Endothelial cell of umbilical vein (primary cell): Measurements from ENCODE around the gene FTSJ3. TPM values are rescaled to one million over a fixed set of nuclear protein-coding genes. Genes with fewer than 3 reads are reported as not detected.

ENCODE experiments used
- BruUV-seq: library from RNA; stranded (reverse); fragments of 400-500 nt; replicated peaks from 2 replicates; lab custom pipeline; 2021; lab: Mats Ljungman, UMichigan
- CTCF ChIA-PET: fragments of 300-600, 350-600 bp; sonication (Branson Sonifier 250); formaldehyde crosslinking; loops from one replicate; lab custom pipeline; 2021; ENCODE audit warnings: antibody characterized with exemption, inconsistent platforms; lab: Charles Lee
- POLR2A ChIA-PET: fragments of 300-600, 350-600 bp; sonication (Branson Sonifier 250); formaldehyde crosslinking; loops from one replicate; lab custom pipeline; 2021; ENCODE audit warnings: antibody characterized with exemption, inconsistent platforms; lab: Charles Lee
- DNase-seq: peaks from one replicate; pipeline ENCODE4 v3.0.0-alpha.2; 2011; ENCODE audit warnings: low read depth, low spot score
- FAIRE-seq: peaks from 2 replicates; lab custom pipeline; 2011; peaks lifted over from hg19 to GRCh38; lab: Jason Lieb, UNC
- H2AFZ ChIP-seq: 2 replicates; pipeline ENCODE4 v1.6.0; 2012; ENCODE audit warnings: low read depth, low read length, control low read depth, inconsistent platforms
- H3K27ac ChIP-seq: 2 replicates; pipeline ENCODE4 v1.5.1; 2011; ENCODE audit warnings: low read depth, mild to moderate bottlenecking, control low read depth, low read length, moderate library complexity; ENCODE audit not compliant: insufficient read depth
- H3K27me3 ChIP-seq, 2 experiments: 2 replicates each; pipeline versions ENCODE4 v1.6.0 to v1.6.1; 2011; ENCODE audit warnings: low read length in 2 of 2, mixed read lengths in 1 of 2; ENCODE audit not compliant: control insufficient read depth in 2 of 2, insufficient read depth in 2 of 2
- H3K36me3 ChIP-seq, 2 experiments: 2 replicates in 1 of 2; 3 replicates in 1 of 2; pipeline ENCODE4 v1.5.1; 2011; ENCODE audit warnings: low read length in 2 of 2, mild to moderate bottlenecking in 1 of 2, moderate library complexity in 1 of 2; ENCODE audit not compliant: control insufficient read depth in 2 of 2, insufficient read depth in 2 of 2; ENCODE audit errors: extremely low read depth in 1 of 2
- H3K4me1 ChIP-seq: 3 replicates; pipeline ENCODE4 v1.5.1; 2011; ENCODE audit warnings: mild to moderate bottlenecking, low read length; ENCODE audit not compliant: control insufficient read depth, insufficient read depth; ENCODE audit errors: extremely low read depth
- H3K4me2 ChIP-seq: 2 replicates; pipeline ENCODE4 v1.6.1; 2011; ENCODE audit warnings: low read length, control low read depth, mixed read lengths; ENCODE audit not compliant: insufficient read depth
- H3K4me3 ChIP-seq, 3 experiments: fragments of 200-600 bp in 1 of 3; sonication (generic), shearing (Covaris generic) in 1 of 3; replicated peaks in 1 of 3; 2 replicates each; pipeline ENCODE4 v1.5.1; 2011 to 2016; ENCODE audit warnings: control low read depth in 3 of 3, low read length in 3 of 3, mild to moderate bottlenecking in 2 of 3, inconsistent platforms in 1 of 3, low read depth in 1 of 3, moderate library complexity in 1 of 3; ENCODE audit not compliant: insufficient read depth in 1 of 3
- H3K79me2 ChIP-seq: 2 replicates; pipeline ENCODE4 v1.6.0; 2012; ENCODE audit warnings: low read length, inconsistent platforms; ENCODE audit not compliant: control insufficient read depth, insufficient read depth
- H3K9ac ChIP-seq: replicated peaks from 2 replicates; pipeline ENCODE3; 2011; ENCODE audit warnings: low read length, control low read depth; ENCODE audit not compliant: insufficient read depth; ENCODE audit errors: extremely low read depth
- H3K9me1 ChIP-seq: replicated peaks from 3 replicates; pipeline ENCODE4 v1.6.0; 2011; ENCODE audit warnings: mild to moderate bottlenecking, low read length; ENCODE audit not compliant: control insufficient read depth, insufficient read depth; ENCODE audit errors: extremely low read depth
- H3K9me3 ChIP-seq: replicated peaks from 2 replicates; pipeline ENCODE4 v1.5.1; 2012; ENCODE audit warnings: low read length, inconsistent platforms; ENCODE audit not compliant: control insufficient read depth, insufficient read depth
- H4K20me1 ChIP-seq: replicated peaks from 2 replicates; pipeline ENCODE3; 2011; ENCODE audit warnings: mild to moderate bottlenecking, low read length; ENCODE audit not compliant: control insufficient read depth, insufficient read depth; ENCODE audit errors: extremely low read depth
- CTCF ChIP-seq, 2 donors: IDR thresholded peaks; 1 replicate in 1 of 2; 2 replicates in 1 of 2; pipeline ENCODE4 v1.5.1; 2011; ENCODE audit warnings: low read length in 2 of 2, mild to moderate bottlenecking in 2 of 2, moderate library complexity in 2 of 2, control low read depth in 1 of 2, inconsistent platforms in 1 of 2, low read depth in 1 of 2; ENCODE audit not compliant: insufficient read depth in 1 of 2; ENCODE audit errors: extremely low read depth in 1 of 2
- EZH2 ChIP-seq: IDR thresholded peaks from 2 replicates; pipeline ENCODE4 v1.6.1; 2012; ENCODE audit warnings: borderline replicate concordance, low read depth, mild to moderate bottlenecking, moderate library complexity, low read length, inconsistent platforms; ENCODE audit not compliant: severe bottlenecking
- FOS ChIP-seq: IDR thresholded peaks from 2 replicates; pipeline ENCODE4 v1.6.1; 2011; ENCODE audit warnings: mild to moderate bottlenecking, low read length, moderate library complexity, borderline replicate concordance; ENCODE audit not compliant: insufficient read depth
- GATA2 ChIP-seq: IDR thresholded peaks from 2 replicates; pipeline ENCODE4 v1.7.0; 2011; ENCODE audit warnings: low read depth, mild to moderate bottlenecking, moderate library complexity, mixed read lengths, low read length; ENCODE audit not compliant: insufficient read length, insufficient read depth
- JUN ChIP-seq: IDR thresholded peaks from 2 replicates; pipeline ENCODE4 v1.6.1; 2011; ENCODE audit warnings: borderline replicate concordance, low read depth; ENCODE audit not compliant: insufficient read length, insufficient read depth
- MAX ChIP-seq: IDR thresholded peaks from 2 replicates; pipeline ENCODE4 v1.6.1; 2011; ENCODE audit not compliant: insufficient read depth, insufficient read length
- MYC ChIP-seq: IDR thresholded peaks from one replicate; pipeline ENCODE4 v1.6.1; 2011; ENCODE audit warnings: mild to moderate bottlenecking, low read depth, low read length
- POLR2A ChIP-seq: IDR thresholded peaks from 2 replicates; pipeline ENCODE4 v1.6.1; 2012; ENCODE audit warnings: low read depth, mild to moderate bottlenecking, control low read depth, low read length
- POLR2AphosphoS5 ChIP-seq: IDR thresholded peaks from 2 replicates; pipeline ENCODE4 v1.6.1; 2012; ENCODE audit warnings: low read depth, mild to moderate bottlenecking, control low read depth, low read length, moderate library complexity; ENCODE audit not compliant: insufficient read depth
- dilution Hi-C: fragments of 300-500 bp; cut with MboI; formaldehyde crosslinking; loops from one replicate; pipeline ENCODE4 v1.15.0; 2019; ENCODE audit warnings: low sequenced_read_pairs; ENCODE audit not compliant: extremely low pct_ligation_motif_present
- intact Hi-C: fragments of 100-400 bp; cut with micrococcal nuclease; formaldehyde crosslinking; loops from one replicate; pipeline ENCODE4 v1.10.0; 2022
- polyA plus RNA-seq, 4 experiments: library from polyadenylated mRNA; depleted of rRNA in 3 of 4; stranded (reverse) in 3 of 4; unstranded in 1 of 4; fragments of >200 nt; gene quantifications; 2 replicates each; pipeline versions ENCODE4 v1.2.1 to v1.2.3, GENCODE V29; 2011 to 2012; ENCODE audit warnings: missing spikeins in 1 of 4
- total RNA-seq: library from RNA; stranded (reverse); gene quantifications from 2 replicates; pipeline ENCODE4 v1.2.3, GENCODE V29; 2021

The FTSJ3 gene
- total and polyA plus RNA-seq, 2 donors (not counting 3 experiments of a cell fraction or from before 2014, with no cell fraction given): 42.1 to 60.2 TPM

DNA sequence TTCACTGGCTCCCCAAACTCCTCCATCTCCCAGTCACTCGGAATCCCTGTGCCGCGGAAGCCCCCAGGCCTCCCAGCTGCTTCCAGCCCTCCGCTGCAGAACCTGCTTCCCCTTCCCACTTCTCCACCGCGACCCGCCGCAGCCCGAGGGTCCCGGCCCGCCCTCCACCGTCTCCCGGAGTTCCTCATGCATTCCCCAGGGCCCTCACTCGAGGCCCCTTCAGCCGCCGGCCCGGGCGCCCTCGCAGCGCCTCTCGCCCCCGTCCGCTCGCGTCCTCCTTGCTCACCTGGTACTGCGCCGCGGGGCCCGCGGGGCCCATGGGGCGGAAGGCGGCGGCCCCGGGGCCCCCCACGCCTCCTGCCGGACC, 14.7 kb upstream of the FTSJ3 start:
- intact Hi-C loops: no loop called here
- H3K9me1 ChIP-seq: no peaks in the 10 kb centered on the region
- FAIRE-seq (no peak), DNase-seq (peak; percentile 44)
- TF ChIP-seq GATA2: no peak
- no peak for TF ChIP-seq FOS
- TF ChIP-seq POLR2A: no peak
- no peak for TF ChIP-seq MYC
- TF ChIP-seq MAX: no peak
- no peak for TF ChIP-seq POLR2AphosphoS5
- no peak for TF ChIP-seq JUN
- TF ChIP-seq CTCF (IDR thresholded peaks at IDR 0.05; ENCODE audit: extremely low read depth in 1 of 2, insufficient read depth in 1 of 2, low read depth in 1 of 2, low read length in 2 of 2): no peak
- TF ChIP-seq EZH2: no peak
- H3K9ac ChIP-seq: peak overlapping the region; percentile 75
- ChIA-PET CTCF (interaction anchor here (0.6 to 1.1 kb wide), 5 partner anchors 9 to 24 kb away, joined by 3 to 4 read pairs (median 3); no protein-coding TSS in a partner anchor), POLR2A (no interaction called here)
- no peaks in the 10 kb centered on the region for H3K9me3 ChIP-seq
- H3K36me3 ChIP-seq: no peaks in the 10 kb centered on the region
- no TSS peak for BruUV-seq
- dilution Hi-C loops: no loop called here
- peaks cover 43% of the 10 kb centered on the region for H3K79me2 ChIP-seq
- H4K20me1 ChIP-seq: no peaks in the 10 kb centered on the region
- H3K27ac ChIP-seq: peak overlapping the region; percentile 38
- H3K27me3 ChIP-seq: no peaks in the 10 kb centered on the region
- H3K4me1 ChIP-seq: peaks cover 24% of the 10 kb centered on the region
- H3K4me3 ChIP-seq: peak overlapping the region; percentile 56 to 86 (median 77)
- peak overlapping the region; percentile 70 for H2AFZ ChIP-seq
- H3K4me2 ChIP-seq: peak overlapping the region; percentile 84
